PC-3 (cell line): Measurements from ENCODE around the gene UGT1A10.

Source experiments
- EZH2phosphoT487 ChIP-seq: fragments of 300-600 bp; sonication (generic); IDR thresholded peaks from 2 replicates; pipeline ENCODE4 v1.6.1; 2018; ENCODE audit warnings: mild to moderate bottlenecking, antibody characterized with exemption, low read length, borderline replicate concordance
- TF ChIP-seq, protein P1 (sequence below): fragments of 300-600 bp; sonication (generic); conservative IDR thresholded peaks from 2 replicates; pipeline ENCODE4 v1.5.1; 2017; ENCODE audit warnings: antibody characterized with exemption, low read depth, mild to moderate bottlenecking, low read length

DNA sequence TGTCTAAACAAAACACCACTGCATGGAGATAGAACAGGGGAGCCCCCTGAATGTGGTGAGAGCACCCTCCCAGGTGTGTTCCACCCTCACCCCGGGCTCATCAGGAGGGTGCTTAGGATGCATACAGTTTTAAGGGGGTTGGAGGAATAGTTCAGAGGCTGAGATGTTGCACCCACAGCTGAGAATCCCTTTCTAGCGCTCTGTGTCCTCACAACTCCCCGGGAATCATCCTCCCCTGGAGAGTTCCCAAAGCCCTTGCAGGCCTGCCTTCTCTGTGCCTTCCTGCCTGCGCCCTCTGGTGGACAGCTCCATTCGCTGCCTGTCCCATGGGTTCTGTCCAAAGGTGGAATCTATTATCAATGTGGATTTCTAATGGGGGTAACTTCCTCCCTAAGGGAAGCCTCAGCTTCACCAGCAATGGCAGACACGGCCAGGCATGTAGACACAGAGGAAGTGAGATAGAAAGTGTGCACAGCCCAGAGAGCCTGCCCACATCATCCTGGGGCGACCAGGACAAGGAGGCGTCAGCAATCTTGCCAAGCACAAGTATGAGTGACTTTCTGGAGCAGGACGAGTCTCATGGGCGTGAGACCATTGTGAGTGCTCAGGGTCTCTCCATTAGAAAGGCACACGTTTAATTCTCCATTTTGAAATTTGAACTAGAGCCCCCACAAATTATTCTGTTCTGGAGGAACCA lies 75.2 kb downstream of the UGT1A10 start:
- TF ChIP-seq, protein P1, sequence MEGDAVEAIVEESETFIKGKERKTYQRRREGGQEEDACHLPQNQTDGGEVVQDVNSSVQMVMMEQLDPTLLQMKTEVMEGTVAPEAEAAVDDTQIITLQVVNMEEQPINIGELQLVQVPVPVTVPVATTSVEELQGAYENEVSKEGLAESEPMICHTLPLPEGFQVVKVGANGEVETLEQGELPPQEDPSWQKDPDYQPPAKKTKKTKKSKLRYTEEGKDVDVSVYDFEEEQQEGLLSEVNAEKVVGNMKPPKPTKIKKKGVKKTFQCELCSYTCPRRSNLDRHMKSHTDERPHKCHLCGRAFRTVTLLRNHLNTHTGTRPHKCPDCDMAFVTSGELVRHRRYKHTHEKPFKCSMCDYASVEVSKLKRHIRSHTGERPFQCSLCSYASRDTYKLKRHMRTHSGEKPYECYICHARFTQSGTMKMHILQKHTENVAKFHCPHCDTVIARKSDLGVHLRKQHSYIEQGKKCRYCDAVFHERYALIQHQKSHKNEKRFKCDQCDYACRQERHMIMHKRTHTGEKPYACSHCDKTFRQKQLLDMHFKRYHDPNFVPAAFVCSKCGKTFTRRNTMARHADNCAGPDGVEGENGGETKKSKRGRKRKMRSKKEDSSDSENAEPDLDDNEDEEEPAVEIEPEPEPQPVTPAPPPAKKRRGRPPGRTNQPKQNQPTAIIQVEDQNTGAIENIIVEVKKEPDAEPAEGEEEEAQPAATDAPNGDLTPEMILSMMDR = peak; percentile 92
- TF ChIP-seq EZH2phosphoT487 = no peak
